ENCODE measurements around the gene TMEM80. TPM values are rescaled to one million over a fixed set of nuclear protein-coding genes. Genes with fewer than 3 reads are reported as not detected.
A peak's percentile ranks its signal among the peaks of the same experiment; 100 is the strongest.
"Not testable (repeated sequence)": the region's sequence is repeated elsewhere in the genome, so short reads cannot be mapped to it uniquely, and the experiment has no call there.

Gene TMEM80
- polyA plus RNA-seq, 4 donors, result 11.9 to 35.4 (median 21.2) TPM

DNA sequence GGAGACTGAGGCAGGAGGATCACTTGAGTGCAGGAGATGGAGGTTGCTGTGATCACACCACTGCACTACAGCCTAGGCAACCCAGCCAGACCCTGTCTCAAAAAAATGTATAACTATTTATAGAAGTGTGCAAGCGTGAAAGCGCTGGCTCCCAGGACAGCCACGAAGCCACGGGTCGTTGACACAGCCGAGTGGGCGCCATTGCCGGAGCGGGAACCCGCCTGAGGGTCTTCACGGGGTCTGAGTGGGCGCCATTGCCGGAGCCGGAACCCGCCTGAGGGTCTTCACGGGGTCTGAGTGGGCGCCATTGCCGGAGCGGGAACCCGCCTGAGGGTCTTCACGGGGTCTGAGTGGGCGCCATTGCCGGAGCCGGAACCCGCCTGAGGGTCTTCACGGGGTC is 38.9 kb downstream of the TMEM80 start:
- not testable (repeated sequence) for H3K27ac ChIP-seq (ENCODE audit: low read depth in 1 of 3, low read length in 2 of 3); DNase-seq; FAIRE-seq; H3K4me3 ChIP-seq (ENCODE audit: low read depth in 1 of 3, low read length in 3 of 3); H3K27me3 ChIP-seq (ENCODE audit: control insufficient read depth in 3 of 3, insufficient read depth in 3 of 3, low read length in 3 of 3); H3K36me3 ChIP-seq (ENCODE audit: control insufficient read depth in 3 of 3, insufficient read depth in 2 of 3, low read depth in 1 of 3, low read length in 3 of 3); H3K9me3 ChIP-seq (ENCODE audit: control insufficient read depth in 2 of 2, insufficient read depth in 1 of 2, low read depth in 1 of 2, low read length in 1 of 2)
- H3K4me1 ChIP-seq (ENCODE audit: control insufficient read depth in 3 of 3, insufficient read depth in 2 of 3, low read depth in 1 of 3, low read length in 2 of 3), result peaks cover 0 to 12% (median 0%) of the 10 kb centered on the region in 3 donors
- 94 to 95% (median 95%) methylated on average over 15 to 26 of the region's 26 CpGs for WGBS, 3 donors

DNA sequence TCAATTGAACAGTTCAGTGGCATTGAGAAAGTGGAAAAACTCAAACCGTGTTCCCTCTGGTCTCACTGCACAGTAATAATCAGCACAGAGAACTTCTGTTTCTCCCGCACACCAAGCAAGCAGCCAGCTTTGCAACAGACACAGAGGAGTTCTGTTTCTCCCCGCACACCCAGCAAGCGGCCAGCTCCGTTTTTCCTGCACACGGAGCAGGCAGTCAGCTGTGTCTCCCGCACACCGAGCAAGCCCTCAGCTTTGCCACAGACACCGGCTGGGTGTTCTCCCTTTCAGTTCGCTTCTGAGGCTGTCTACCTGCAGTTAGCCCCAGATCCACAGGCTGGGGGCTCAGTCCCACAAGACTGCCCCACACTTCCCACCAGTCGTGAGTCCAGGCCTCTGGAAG is 41.8 kb downstream of the TMEM80 start:
- Histone ChIP-seq H3K27ac (ENCODE audit: low read depth in 1 of 3, low read length in 2 of 3) (no peak overlapping the region), H3K36me3 (ENCODE audit: control insufficient read depth in 3 of 3, insufficient read depth in 2 of 3, low read depth in 1 of 3, low read length in 3 of 3) (no peaks in the 10 kb centered on the region), H3K9me3 (ENCODE audit: control insufficient read depth in 2 of 2, insufficient read depth in 1 of 2, low read depth in 1 of 2, low read length in 1 of 2) (no peaks in the 10 kb centered on the region), H3K4me1 (ENCODE audit: control insufficient read depth in 3 of 3, insufficient read depth in 2 of 3, low read depth in 1 of 3, low read length in 2 of 3) (peaks cover 0 to 8% (median 0%) of the 10 kb centered on the region in 3 donors), H3K4me3 (ENCODE audit: low read depth in 1 of 3, low read length in 3 of 3) (no peak overlapping the region), H3K27me3 (ENCODE audit: control insufficient read depth in 3 of 3, insufficient read depth in 3 of 3, low read length in 3 of 3) (peaks cover 0 to 6% (median 0%) of the 10 kb centered on the region in 3 donors)
- no peak for FAIRE-seq
- WGBS, 3 donors, result 45 to 55% (median 50%) methylated on average over 11 of the region's 11 CpGs
- DNase-seq, result no peak

- H3K27me3 ChIP-seq (ENCODE audit: control insufficient read depth in 3 of 3, insufficient read depth in 3 of 3, low read length in 3 of 3); FAIRE-seq; H3K4me3 ChIP-seq (ENCODE audit: low read depth in 1 of 3, low read length in 3 of 3); H3K4me1 ChIP-seq (ENCODE audit: control insufficient read depth in 3 of 3, insufficient read depth in 2 of 3, low read depth in 1 of 3, low read length in 2 of 3); H3K27ac ChIP-seq (ENCODE audit: low read depth in 1 of 3, low read length in 2 of 3); H3K9me3 ChIP-seq (ENCODE audit: control insufficient read depth in 2 of 2, insufficient read depth in 1 of 2, low read depth in 1 of 2, low read length in 1 of 2); H3K36me3 ChIP-seq (ENCODE audit: control insufficient read depth in 3 of 3, insufficient read depth in 2 of 3, low read depth in 1 of 3, low read length in 3 of 3): not testable (repeated sequence)
- WGBS, 3 donors, result 46 to 50% (median 50%) methylated on average over 10 of the region's 10 CpGs
- peak in 1 of 2 donors; percentile 16 for DNase-seq
These were observed 42.3 kb downstream of the TMEM80 start for GRCh38 chr11:737899-738298.

DNA sequence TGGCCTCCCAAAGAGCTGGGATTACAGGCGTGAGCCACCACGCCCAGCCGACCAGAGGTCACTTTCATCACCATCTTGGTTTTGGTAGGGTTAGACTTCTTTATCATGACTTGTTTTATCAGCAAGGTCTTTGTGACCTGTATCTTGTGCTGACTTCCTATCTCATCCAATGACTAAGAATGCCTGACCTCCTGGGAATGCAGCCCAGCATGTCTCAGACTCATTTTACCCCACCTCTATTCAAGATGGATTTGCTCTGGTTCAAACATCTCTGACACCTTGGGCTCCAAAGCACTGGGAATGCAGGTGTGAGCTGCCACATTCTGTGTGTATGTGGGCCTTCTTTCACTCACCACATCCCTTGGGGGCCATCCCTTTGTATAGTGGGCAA is 46.5 kb downstream of the TMEM80 start:
- Histone ChIP-seq H3K4me1 (ENCODE audit: control insufficient read depth in 3 of 3, insufficient read depth in 2 of 3, low read depth in 1 of 3, low read length in 2 of 3) (peaks cover 0 to 8% (median 0%) of the 10 kb centered on the region in 3 donors), H3K36me3 (ENCODE audit: control insufficient read depth in 3 of 3, insufficient read depth in 2 of 3, low read depth in 1 of 3, low read length in 3 of 3) (no peaks in the 10 kb centered on the region), H3K27me3 (ENCODE audit: control insufficient read depth in 3 of 3, insufficient read depth in 3 of 3, low read length in 3 of 3) (peaks cover 0 to 3% (median 0%) of the 10 kb centered on the region in 3 donors), H3K9me3 (ENCODE audit: control insufficient read depth in 2 of 2, insufficient read depth in 1 of 2, low read depth in 1 of 2, low read length in 1 of 2) (no peaks in the 10 kb centered on the region), H3K4me3 (ENCODE audit: low read depth in 1 of 3, low read length in 3 of 3) (no peak overlapping the region), H3K27ac (ENCODE audit: low read depth in 1 of 3, low read length in 2 of 3) (no peak overlapping the region)
- 26 to 71% (median 46%) methylated on average over 3 of the region's 3 CpGs for WGBS, 3 donors
- no peak for FAIRE-seq
- DNase-seq, result peak in 1 of 2 donors; percentile 67

- DNase-seq, result no peak
- Histone ChIP-seq H3K36me3 (ENCODE audit: control insufficient read depth in 3 of 3, insufficient read depth in 2 of 3, low read depth in 1 of 3, low read length in 3 of 3) (no peaks in the 10 kb centered on the region), H3K4me1 (ENCODE audit: control insufficient read depth in 3 of 3, insufficient read depth in 2 of 3, low read depth in 1 of 3, low read length in 2 of 3) (peaks cover 0 to 3% (median 0%) of the 10 kb centered on the region in 3 donors), H3K27ac (ENCODE audit: low read depth in 1 of 3, low read length in 2 of 3) (no peak overlapping the region), H3K9me3 (ENCODE audit: control insufficient read depth in 2 of 2, insufficient read depth in 1 of 2, low read depth in 1 of 2, low read length in 1 of 2) (no peaks in the 10 kb centered on the region), H3K4me3 (ENCODE audit: low read depth in 1 of 3, low read length in 3 of 3) (no peak overlapping the region), H3K27me3 (ENCODE audit: control insufficient read depth in 3 of 3, insufficient read depth in 3 of 3, low read length in 3 of 3) (no peaks in the 10 kb centered on the region)
- no peak for FAIRE-seq
- 94 to 96% (median 95%) methylated on average over 4 of the region's 4 CpGs for WGBS, 3 donors
These were observed 47.1 kb downstream of the TMEM80 start for GRCh38 chr11:742571-743201.

GRCh38 chr11:745428-745827 is 49.8 kb downstream of the TMEM80 start:
- no peaks in the 10 kb centered on the region for H3K36me3 ChIP-seq (ENCODE audit: control insufficient read depth in 3 of 3, insufficient read depth in 2 of 3, low read depth in 1 of 3, low read length in 3 of 3)
- H3K9me3 ChIP-seq (ENCODE audit: control insufficient read depth in 2 of 2, insufficient read depth in 1 of 2, low read depth in 1 of 2, low read length in 1 of 2), result no peaks in the 10 kb centered on the region
- no peak overlapping the region for H3K27ac ChIP-seq (ENCODE audit: low read depth in 1 of 3, low read length in 2 of 3)
- FAIRE-seq, result no peak
- no peaks in the 10 kb centered on the region for H3K27me3 ChIP-seq (ENCODE audit: control insufficient read depth in 3 of 3, insufficient read depth in 3 of 3, low read length in 3 of 3)
- DNase-seq, result no peak
- H3K4me1 ChIP-seq (ENCODE audit: control insufficient read depth in 3 of 3, insufficient read depth in 2 of 3, low read depth in 1 of 3, low read length in 2 of 3), result peaks cover 5 to 11% (median 6%) of the 10 kb centered on the region in 3 donors
- WGBS, 3 donors, result 10 to 30% (median 25%) methylated on average over 1 of the region's 1 CpG
- H3K4me3 ChIP-seq (ENCODE audit: low read depth in 1 of 3, low read length in 3 of 3), result no peak overlapping the region

DNA sequence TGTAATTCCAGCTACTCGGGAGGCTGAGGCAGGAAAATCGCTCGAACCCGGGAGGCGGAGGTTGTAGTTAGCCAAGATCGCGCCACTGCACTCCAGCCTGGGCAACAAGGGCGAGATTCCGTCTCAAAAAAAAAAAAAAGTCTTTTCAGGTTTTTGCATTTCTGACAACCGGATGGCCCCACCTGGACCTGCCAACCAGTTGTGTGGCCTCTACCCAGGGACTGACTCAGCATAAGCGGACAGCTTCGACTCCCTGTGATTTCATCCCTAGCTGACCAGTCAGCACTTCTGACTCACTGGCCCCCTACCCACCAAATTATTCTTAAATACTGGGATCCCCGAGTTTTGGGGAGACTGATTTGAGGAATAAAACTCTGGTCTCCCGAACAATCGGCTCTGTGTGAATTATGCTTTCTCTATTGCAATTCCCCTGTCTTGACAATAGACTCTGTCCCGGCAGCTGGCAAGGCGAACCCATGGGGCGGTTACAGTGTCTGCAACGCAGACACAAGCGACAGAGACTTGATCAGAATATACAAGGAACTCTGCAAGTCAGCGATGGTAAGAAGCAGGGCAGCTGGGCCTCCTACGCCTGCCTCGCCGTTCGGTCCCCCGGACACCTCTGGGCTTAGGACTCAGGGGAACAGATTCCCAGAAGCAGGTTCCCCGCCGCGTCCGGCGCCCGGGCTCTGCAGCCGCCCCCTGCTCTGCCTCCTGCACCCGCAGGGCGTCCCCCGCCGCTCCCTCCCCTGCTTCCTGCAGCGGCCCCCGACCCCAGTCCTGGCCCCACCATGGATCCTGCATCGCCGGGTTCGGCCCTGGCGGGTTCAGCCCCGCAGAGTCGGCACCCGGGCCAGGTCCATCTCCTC is 50.9 kb downstream of the TMEM80 start:
- WGBS, 3 donors, result 26 to 32% (median 27%) methylated on average over 41 to 46 of the region's 46 CpGs
- H3K27ac ChIP-seq (ENCODE audit: low read depth in 1 of 3, low read length in 2 of 3), result peak overlapping the region; percentile 66 to 77 (median 76)
- no peak for FAIRE-seq

GRCh38 chr11:747158-748006 is 51.8 kb downstream of the TMEM80 start, which contains the start of gene TALDO1:
Gene TALDO1, plus strand, starts transcription at chr11:747464. Its CDS starts 18 bp downstream, at chr11:747482.
- 0% methylated on average over 74 to 112 of the region's 112 CpGs for WGBS, 3 donors
- DNase-seq (peak; percentile 88 to 96), FAIRE-seq (no peak)
- Histone ChIP-seq H3K27me3 (ENCODE audit: control insufficient read depth in 3 of 3, insufficient read depth in 3 of 3, low read length in 3 of 3) (no peaks in the 10 kb centered on the region), H3K27ac (ENCODE audit: low read depth in 1 of 3, low read length in 2 of 3) (peak within 1 kb of the TSS; percentile 66 to 87 (median 77)), H3K36me3 (ENCODE audit: control insufficient read depth in 3 of 3, insufficient read depth in 2 of 3, low read depth in 1 of 3, low read length in 3 of 3) (peaks cover 0 to 7% (median 0%) of the 10 kb centered on the region in 3 donors), H3K4me1 (ENCODE audit: control insufficient read depth in 3 of 3, insufficient read depth in 2 of 3, low read depth in 1 of 3, low read length in 2 of 3) (peaks cover 5 to 11% (median 6%) of the 10 kb centered on the region in 3 donors), H3K4me3 (ENCODE audit: low read depth in 1 of 3, low read length in 3 of 3) (peak within 1 kb of the TSS; percentile 64 to 98 (median 86)), H3K9me3 (ENCODE audit: control insufficient read depth in 2 of 2, insufficient read depth in 1 of 2, low read depth in 1 of 2, low read length in 1 of 2) (no peaks in the 10 kb centered on the region)

More for the DNA sequence above, 50.9 kb downstream of the TMEM80 start:
- peak in 1 of 2 donors; percentile 42 for DNase-seq
- Histone ChIP-seq H3K9me3 (ENCODE audit: control insufficient read depth in 2 of 2, insufficient read depth in 1 of 2, low read depth in 1 of 2, low read length in 1 of 2) (no peaks in the 10 kb centered on the region), H3K4me3 (ENCODE audit: low read depth in 1 of 3, low read length in 3 of 3) (peak overlapping the region; percentile 64 to 98 (median 86)), H3K27me3 (ENCODE audit: control insufficient read depth in 3 of 3, insufficient read depth in 3 of 3, low read length in 3 of 3) (no peaks in the 10 kb centered on the region), H3K36me3 (ENCODE audit: control insufficient read depth in 3 of 3, insufficient read depth in 2 of 3, low read depth in 1 of 3, low read length in 3 of 3) (peaks cover 0 to 5% (median 0%) of the 10 kb centered on the region in 3 donors), H3K4me1 (ENCODE audit: control insufficient read depth in 3 of 3, insufficient read depth in 2 of 3, low read depth in 1 of 3, low read length in 2 of 3) (peaks cover 5 to 11% (median 6%) of the 10 kb centered on the region in 3 donors)

Measured in small intestine (tissue), 7 donors.